ENCODE measurements around the gene MALAT1. TPM values are rescaled to one million over a fixed set of nuclear protein-coding genes. Genes with fewer than 3 reads are reported as not detected.

MALAT1 gene
- total and polyA plus RNA-seq, 2 of the 8 experiments (the other 6 are each of a cell fraction or from before 2014, with no cell fraction given) = 115 to 984 TPM

DNA sequence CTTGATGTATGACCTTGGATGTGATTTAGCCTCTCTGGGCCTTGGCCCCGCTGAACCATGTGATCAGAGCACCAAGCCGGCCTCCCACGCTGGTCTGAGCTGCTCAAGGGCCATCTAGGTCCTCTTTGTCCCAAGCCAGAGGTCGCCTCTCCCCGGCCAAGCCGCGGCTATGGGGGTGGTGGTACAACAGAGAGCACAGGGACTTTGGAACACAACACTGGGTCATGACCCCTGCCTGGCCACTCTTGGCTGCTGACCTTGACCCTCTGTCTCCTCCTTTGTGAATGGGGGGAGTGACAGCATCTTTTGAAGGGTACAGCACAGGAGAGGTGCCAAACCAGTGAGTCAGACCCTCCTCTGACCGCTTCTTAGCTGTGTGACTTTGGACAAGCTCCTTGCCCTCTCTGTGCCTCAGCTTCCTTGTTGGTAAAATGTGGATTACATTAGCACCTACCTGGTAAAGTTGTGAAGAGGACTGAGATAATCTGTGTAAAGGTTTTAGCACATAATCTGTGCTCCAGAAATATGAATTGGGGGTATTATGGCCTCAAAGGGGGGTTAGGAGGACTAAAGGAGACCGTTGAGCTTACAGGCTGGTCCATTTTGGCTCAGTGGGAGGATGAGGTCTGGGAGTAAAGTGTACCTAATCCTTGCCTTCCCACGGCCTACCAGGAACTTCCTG lies 30.8 kb downstream of the MALAT1 start:
- H2BK20ac ChIP-seq (ENCODE audit: low read length) = no peak overlapping the region
- H4K91ac ChIP-seq (replicated peaks; ENCODE audit: insufficient read length, low read length) = no peak overlapping the region
- peaks cover 0 to 7% (median 5%) of the 10 kb centered on the region in 4 experiments; a peak in 5 of 7 replicates for H3K4me1 ChIP-seq (replicated peaks in 1 of 4; ENCODE audit: control insufficient read depth in 3 of 4, insufficient read depth in 4 of 4, low read length in 3 of 4)
- no peak overlapping the region for H3K4ac ChIP-seq (replicated peaks; ENCODE audit: insufficient read length, low read depth, low read length)
- no peak overlapping the region for H3K18ac ChIP-seq (ENCODE audit: extremely low read depth, low read length)
- no peak overlapping the region for H2BK12ac ChIP-seq (ENCODE audit: low read depth, low read length)
- H4K20me1 ChIP-seq (replicated peaks in 1 of 2; ENCODE audit: control insufficient read depth in 1 of 2, insufficient read depth in 2 of 2, low read length in 2 of 2) = peaks cover 0 to 23% of the 10 kb centered on the region in 2 experiments
- H2BK120ac ChIP-seq (replicated peaks; ENCODE audit: low read depth, low read length) = no peak overlapping the region
- H3K79me1 ChIP-seq (ENCODE audit: low read depth, low read length) = no peaks in the 10 kb centered on the region; the same call in 1 of the 2 replicates
- H4K5ac ChIP-seq (ENCODE audit: insufficient read length, low read depth, low read length) = no peak overlapping the region
- no peak overlapping the region for H3K27ac ChIP-seq (ENCODE audit: low read depth, low read length)
- no peak overlapping the region for H3K56ac ChIP-seq (replicated peaks; ENCODE audit: insufficient read length, low read depth, low read length)
- no peak overlapping the region for H3K4me3 ChIP-seq (ENCODE audit: extremely low read depth in 1 of 4, insufficient read depth in 2 of 4, low read depth in 3 of 4, low read length in 4 of 4)
- H3K14ac ChIP-seq (ENCODE audit: insufficient read length) = no peak overlapping the region
- 94% methylated on average over 10 of the region's 10 CpGs; no CpG with 5 or more reads in 1 of the 2 experiments for WGBS, 2 experiments (ENCODE audit: extremely low coverage in 1 of 2, insufficient coverage in 1 of 2, insufficient read length in 1 of 2, insufficient replicate concordance in 2 of 2, low coverage in 1 of 2, low lambda C conversion rate in 2 of 2, missing lambda C conversion rate in 1 of 2)
- H3K23ac ChIP-seq (ENCODE audit: insufficient read length) = no peak overlapping the region
- no peaks in the 10 kb centered on the region for H3K27me3 ChIP-seq (replicated peaks in 1 of 4; ENCODE audit: control insufficient read depth in 3 of 4, extremely low read depth in 1 of 4, insufficient read depth in 3 of 4, low read length in 3 of 4)
- H3K9ac ChIP-seq (replicated peaks in 1 of 4; ENCODE audit: extremely low read depth in 1 of 4, low read depth in 3 of 4, low read length in 3 of 4) = no peak overlapping the region
- H4K8ac ChIP-seq (ENCODE audit: extremely low read depth, insufficient read depth, low read length) = no peak overlapping the region
- H3K79me2 ChIP-seq (ENCODE audit: control insufficient read depth in 1 of 2, insufficient read depth in 2 of 2, low read length in 2 of 2) = peaks cover 0 to 3% of the 10 kb centered on the region in 2 experiments; a peak in 1 of 4 replicates
- ChIA-PET CTCF (ENCODE audit: partially characterized antibody) (interaction anchor here (0.5 to 6.1 kb wide), 23 partner anchors 9 to 256 kb away, joined by 3 to 31 read pairs (median 3); partner anchors contain the start of genes EHBP1L1, FAM89B and ZNRD2), POLR2A (ENCODE audit: partially characterized antibody) (interaction anchor here (0.6 to 7.7 kb wide), 9 partner anchors 10 to 113 kb away, joined by 3 to 62 read pairs (median 6); partner anchors contain the start of genes EHBP1L1 and PCNX3)
- H2BK15ac ChIP-seq (ENCODE audit: low read length) = no peak overlapping the region
- H3K23me2 ChIP-seq (ENCODE audit: low read depth, low read length) = peaks cover 8% of the 10 kb centered on the region; the same call in 1 of the 2 replicates
- H2AFZ ChIP-seq (ENCODE audit: low read length) = no peak overlapping the region
- no peaks in the 10 kb centered on the region for H3K9me3 ChIP-seq (ENCODE audit: insufficient read depth in 2 of 2, low read depth in 1 of 2, low read length in 1 of 2)
- no peak overlapping the region for H3K4me2 ChIP-seq (ENCODE audit: insufficient read depth in 1 of 2, low read depth in 2 of 2, low read length in 2 of 2)
- no peak for DNase-seq (ENCODE audit: low read depth in 1 of 2, low spot score in 2 of 2)
- no peak for FAIRE-seq
- H2BK5ac ChIP-seq (ENCODE audit: low read depth, low read length) = no peak overlapping the region
- H2AK5ac ChIP-seq (ENCODE audit: low read depth, low read length) = no peak overlapping the region
- H3K36me3 ChIP-seq (ENCODE audit: control insufficient read depth in 2 of 4, insufficient read depth in 4 of 4, low read length in 3 of 4) = peaks cover 2 to 24% (median 16%) of the 10 kb centered on the region in 4 experiments
- no peak for TF ChIP-seq BCL11A (IDR thresholded peaks at IDR 0.05; ENCODE audit: low read depth in 2 of 2, low read length in 2 of 2)
